ENCODE measurements around the gene TRPM3. TPM values are rescaled to one million over a fixed set of nuclear protein-coding genes. Genes with fewer than 3 reads are reported as not detected.

TRPM3 gene
- total RNA-seq (not detected), total RNA-seq (0 to 0.08 reads per million in 2 donors)

GRCh38 chr9:71121275-71122021 lies at the start of gene TRPM3:
TRPM3 (minus strand) TSS chr9:71121621; CDS start chr9:71121354, 267 bp downstream.
- no peak for DNase-seq
- Mint-ChIP-seq H3K27me3 (peaks cover 22% of the 10 kb centered on the region), H3K4me1 (no peaks in the 10 kb centered on the region), H3K4me3 (no peak within 1 kb of the TSS), H3K27ac (no peak within 1 kb of the TSS), H3K36me3 (ENCODE audit: low read depth) (no peaks in the 10 kb centered on the region)
- no peak for ATAC-seq
- no peaks in the 10 kb centered on the region for H3K9me3 ChIP-seq (ENCODE audit: control insufficient read depth, low read length, poor library complexity, severe bottlenecking)

GRCh38 chr9:71168418-71168817 lies 47.0 kb upstream of the TRPM3 start:
- DNase-seq, result no peak
- no peak for ATAC-seq
- no peaks in the 10 kb centered on the region for H3K36me3 Mint-ChIP-seq (ENCODE audit: low read depth)
- no peak overlapping the region for H3K27ac Mint-ChIP-seq
- no peaks in the 10 kb centered on the region for H3K9me3 ChIP-seq (ENCODE audit: control insufficient read depth, low read length, poor library complexity, severe bottlenecking)
- no peak overlapping the region for H3K4me3 Mint-ChIP-seq
- H3K27me3 Mint-ChIP-seq, result no peaks in the 10 kb centered on the region
- no peaks in the 10 kb centered on the region for H3K4me1 Mint-ChIP-seq

- Mint-ChIP-seq H3K27me3 (no peaks in the 10 kb centered on the region), H3K4me1 (no peaks in the 10 kb centered on the region), H3K27ac (no peak overlapping the region), H3K36me3 (ENCODE audit: low read depth) (no peaks in the 10 kb centered on the region), H3K4me3 (no peak overlapping the region)
- ATAC-seq (no peak), DNase-seq (no peak)
- no peaks in the 10 kb centered on the region for H3K9me3 ChIP-seq (ENCODE audit: control insufficient read depth, low read length, poor library complexity, severe bottlenecking)
Observed at GRCh38 chr9:71162126-71162525, 40.7 kb upstream of the TRPM3 start.

GRCh38 chr9:71157731-71158130 lies 36.3 kb upstream of the TRPM3 start:
- H3K4me3 Mint-ChIP-seq, result no peak overlapping the region
- DNase-seq, result no peak

GRCh38 chr9:71147368-71147767 lies 25.9 kb upstream of the TRPM3 start:
- DNase-seq, result no peak
- H3K27ac Mint-ChIP-seq, result no peak overlapping the region
- H3K27me3 Mint-ChIP-seq, result no peaks in the 10 kb centered on the region
- no peaks in the 10 kb centered on the region for H3K4me1 Mint-ChIP-seq
- no peak for ATAC-seq
- no peak overlapping the region for H3K4me3 Mint-ChIP-seq
- H3K9me3 ChIP-seq (ENCODE audit: control insufficient read depth, low read length, poor library complexity, severe bottlenecking), result no peaks in the 10 kb centered on the region
- no peaks in the 10 kb centered on the region for H3K36me3 Mint-ChIP-seq (ENCODE audit: low read depth)

More at GRCh38 chr9:71157731-71158130, 36.3 kb upstream of the TRPM3 start:
- Mint-ChIP-seq H3K27me3 (no peaks in the 10 kb centered on the region), H3K4me1 (no peaks in the 10 kb centered on the region), H3K36me3 (ENCODE audit: low read depth) (peaks cover 2% of the 10 kb centered on the region), H3K27ac (no peak overlapping the region)
- no peak for ATAC-seq
- H3K9me3 ChIP-seq (ENCODE audit: control insufficient read depth, low read length, poor library complexity, severe bottlenecking), result no peaks in the 10 kb centered on the region

- Mint-ChIP-seq H3K27ac (no peak overlapping the region), H3K4me3 (no peak overlapping the region), H3K27me3 (no peaks in the 10 kb centered on the region), H3K36me3 (ENCODE audit: low read depth) (no peaks in the 10 kb centered on the region), H3K4me1 (no peaks in the 10 kb centered on the region)
- no peaks in the 10 kb centered on the region for H3K9me3 ChIP-seq (ENCODE audit: control insufficient read depth, low read length, poor library complexity, severe bottlenecking)
- DNase-seq (no peak), ATAC-seq (no peak)
Observed at GRCh38 chr9:71146511-71146910, 25.1 kb upstream of the TRPM3 start.

GRCh38 chr9:71145179-71145578 lies 23.8 kb upstream of the TRPM3 start:
- no peaks in the 10 kb centered on the region for H3K4me1 Mint-ChIP-seq
- no peaks in the 10 kb centered on the region for H3K27me3 Mint-ChIP-seq
- ATAC-seq (no peak), DNase-seq (no peak)
- no peak overlapping the region for H3K4me3 Mint-ChIP-seq
- H3K9me3 ChIP-seq (ENCODE audit: control insufficient read depth, low read length, poor library complexity, severe bottlenecking), result no peaks in the 10 kb centered on the region
- no peak overlapping the region for H3K27ac Mint-ChIP-seq
- H3K36me3 Mint-ChIP-seq (ENCODE audit: low read depth), result no peaks in the 10 kb centered on the region

- H3K27me3 Mint-ChIP-seq, result no peaks in the 10 kb centered on the region
- no peaks in the 10 kb centered on the region for H3K9me3 ChIP-seq (ENCODE audit: control insufficient read depth, low read length, poor library complexity, severe bottlenecking)
- ATAC-seq (no peak), DNase-seq (no peak)
- H3K36me3 Mint-ChIP-seq (ENCODE audit: low read depth), result no peaks in the 10 kb centered on the region
- H3K4me1 Mint-ChIP-seq, result no peaks in the 10 kb centered on the region
- H3K27ac Mint-ChIP-seq, result no peak overlapping the region
- no peak overlapping the region for H3K4me3 Mint-ChIP-seq
Observed at GRCh38 chr9:71144495-71144894, 23.1 kb upstream of the TRPM3 start.

GRCh38 chr9:71136696-71137095 lies 15.3 kb upstream of the TRPM3 start:
- H3K9me3 ChIP-seq (ENCODE audit: control insufficient read depth, low read length, poor library complexity, severe bottlenecking), result no peaks in the 10 kb centered on the region
- no peak for ATAC-seq
- no peak overlapping the region for H3K27ac Mint-ChIP-seq
- no peaks in the 10 kb centered on the region for H3K36me3 Mint-ChIP-seq (ENCODE audit: low read depth)
- DNase-seq, result no peak
- H3K4me1 Mint-ChIP-seq, result no peaks in the 10 kb centered on the region
- no peak overlapping the region for H3K4me3 Mint-ChIP-seq
- H3K27me3 Mint-ChIP-seq, result no peaks in the 10 kb centered on the region

GRCh38 chr9:71131145-71131544 lies 9.7 kb upstream of the TRPM3 start:
- no peak overlapping the region for H3K4me3 Mint-ChIP-seq
- no peaks in the 10 kb centered on the region for H3K4me1 Mint-ChIP-seq

GRCh38 chr9:71130521-71130920 lies 9.1 kb upstream of the TRPM3 start:
- no peak overlapping the region for H3K4me3 Mint-ChIP-seq

More at GRCh38 chr9:71131145-71131544, 9.7 kb upstream of the TRPM3 start:
- no peak for DNase-seq
- Mint-ChIP-seq H3K36me3 (ENCODE audit: low read depth) (no peaks in the 10 kb centered on the region), H3K27ac (no peak overlapping the region), H3K27me3 (no peaks in the 10 kb centered on the region)
- no peak for ATAC-seq
- no peaks in the 10 kb centered on the region for H3K9me3 ChIP-seq (ENCODE audit: control insufficient read depth, low read length, poor library complexity, severe bottlenecking)

GRCh38 chr9:71128796-71129195 lies 7.4 kb upstream of the TRPM3 start:
- H3K4me1 Mint-ChIP-seq, result no peaks in the 10 kb centered on the region
- no peak overlapping the region for H3K4me3 Mint-ChIP-seq
- DNase-seq (no peak), ATAC-seq (no peak)
- no peak overlapping the region for H3K27ac Mint-ChIP-seq
- H3K9me3 ChIP-seq (ENCODE audit: control insufficient read depth, low read length, poor library complexity, severe bottlenecking), result no peaks in the 10 kb centered on the region
- no peaks in the 10 kb centered on the region for H3K36me3 Mint-ChIP-seq (ENCODE audit: low read depth)
- H3K27me3 Mint-ChIP-seq, result peaks cover under 1% of the 10 kb centered on the region

More at GRCh38 chr9:71130521-71130920, 9.1 kb upstream of the TRPM3 start:
- Mint-ChIP-seq H3K27ac (no peak overlapping the region), H3K36me3 (ENCODE audit: low read depth) (no peaks in the 10 kb centered on the region), H3K4me1 (no peaks in the 10 kb centered on the region), H3K27me3 (no peaks in the 10 kb centered on the region)
- no peaks in the 10 kb centered on the region for H3K9me3 ChIP-seq (ENCODE audit: control insufficient read depth, low read length, poor library complexity, severe bottlenecking)
- ATAC-seq (no peak), DNase-seq (no peak)

GRCh38 chr9:71127301-71127700 lies 5.9 kb upstream of the TRPM3 start:
- no peaks in the 10 kb centered on the region for H3K4me1 Mint-ChIP-seq
- ATAC-seq, result no peak
- H3K27me3 Mint-ChIP-seq, result peaks cover 10% of the 10 kb centered on the region
- no peaks in the 10 kb centered on the region for H3K36me3 Mint-ChIP-seq (ENCODE audit: low read depth)
- H3K4me3 Mint-ChIP-seq, result no peak overlapping the region
- no peak overlapping the region for H3K27ac Mint-ChIP-seq
- no peak for DNase-seq
- H3K9me3 ChIP-seq (ENCODE audit: control insufficient read depth, low read length, poor library complexity, severe bottlenecking), result no peaks in the 10 kb centered on the region

GRCh38 chr9:71122421-71122820 lies 1.0 kb upstream of the TRPM3 start:
- no peak for ATAC-seq
- Mint-ChIP-seq H3K4me1 (no peaks in the 10 kb centered on the region), H3K27ac (no peak overlapping the region), H3K27me3 (peaks cover 22% of the 10 kb centered on the region), H3K4me3 (no peak overlapping the region), H3K36me3 (ENCODE audit: low read depth) (no peaks in the 10 kb centered on the region)
- H3K9me3 ChIP-seq (ENCODE audit: control insufficient read depth, low read length, poor library complexity, severe bottlenecking), result no peaks in the 10 kb centered on the region
- no peak for DNase-seq

Data from T-helper 17 cell (primary cell).